ENCODE data around the gene MRPS27.
A peak's percentile ranks its signal among the peaks of the same experiment; 100 is the strongest.

The MRPS27 gene

GRCh38 chr5:72359886-72360285 lies 39.8 kb upstream of the MRPS27 start:
- Histone ChIP-seq H3K9ac (no peak overlapping the region), H2AFZ (ENCODE audit: low read depth) (no peak overlapping the region), H4K20me1 (ENCODE audit: insufficient read depth) (no peaks in the 10 kb centered on the region), H3K4me1 (ENCODE audit: low read depth, poor library complexity, severe bottlenecking) (peaks cover 9% of the 10 kb centered on the region), H3K4me3 (IDR thresholded peaks at IDR 0.05; ENCODE audit: insufficient read depth, low read depth, low read length) (no peak overlapping the region), H3K27ac (no peak overlapping the region), H3K79me2 (ENCODE audit: insufficient read depth, low read depth) (no peaks in the 10 kb centered on the region), H3K36me3 (ENCODE audit: insufficient read depth) (no peaks in the 10 kb centered on the region), H3K4me2 (no peak overlapping the region), H3K27me3 (ENCODE audit: insufficient read depth, low read depth) (no peaks in the 10 kb centered on the region)
- TF ChIP-seq, protein P1, sequence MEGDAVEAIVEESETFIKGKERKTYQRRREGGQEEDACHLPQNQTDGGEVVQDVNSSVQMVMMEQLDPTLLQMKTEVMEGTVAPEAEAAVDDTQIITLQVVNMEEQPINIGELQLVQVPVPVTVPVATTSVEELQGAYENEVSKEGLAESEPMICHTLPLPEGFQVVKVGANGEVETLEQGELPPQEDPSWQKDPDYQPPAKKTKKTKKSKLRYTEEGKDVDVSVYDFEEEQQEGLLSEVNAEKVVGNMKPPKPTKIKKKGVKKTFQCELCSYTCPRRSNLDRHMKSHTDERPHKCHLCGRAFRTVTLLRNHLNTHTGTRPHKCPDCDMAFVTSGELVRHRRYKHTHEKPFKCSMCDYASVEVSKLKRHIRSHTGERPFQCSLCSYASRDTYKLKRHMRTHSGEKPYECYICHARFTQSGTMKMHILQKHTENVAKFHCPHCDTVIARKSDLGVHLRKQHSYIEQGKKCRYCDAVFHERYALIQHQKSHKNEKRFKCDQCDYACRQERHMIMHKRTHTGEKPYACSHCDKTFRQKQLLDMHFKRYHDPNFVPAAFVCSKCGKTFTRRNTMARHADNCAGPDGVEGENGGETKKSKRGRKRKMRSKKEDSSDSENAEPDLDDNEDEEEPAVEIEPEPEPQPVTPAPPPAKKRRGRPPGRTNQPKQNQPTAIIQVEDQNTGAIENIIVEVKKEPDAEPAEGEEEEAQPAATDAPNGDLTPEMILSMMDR (conservative IDR thresholded peaks at IDR 0.05; ENCODE audit: low read depth, low read length), result no peak

GRCh38 chr5:72358925-72359324 lies 38.9 kb upstream of the MRPS27 start:
- H2AFZ ChIP-seq (ENCODE audit: low read depth), result no peak overlapping the region
- H3K79me2 ChIP-seq (ENCODE audit: insufficient read depth, low read depth), result no peaks in the 10 kb centered on the region
- H3K27ac ChIP-seq, result no peak overlapping the region
- H3K27me3 ChIP-seq (ENCODE audit: insufficient read depth, low read depth), result no peaks in the 10 kb centered on the region
- H3K4me3 ChIP-seq (IDR thresholded peaks at IDR 0.05; ENCODE audit: insufficient read depth, low read depth, low read length), result no peak overlapping the region
- H4K20me1 ChIP-seq (ENCODE audit: insufficient read depth), result no peaks in the 10 kb centered on the region
- no peak overlapping the region for H3K9ac ChIP-seq
- H3K4me1 ChIP-seq (ENCODE audit: low read depth, poor library complexity, severe bottlenecking), result peaks cover 9% of the 10 kb centered on the region
- no peaks in the 10 kb centered on the region for H3K36me3 ChIP-seq (ENCODE audit: insufficient read depth)
- TF ChIP-seq, protein P1 (conservative IDR thresholded peaks at IDR 0.05; ENCODE audit: low read depth, low read length), result no peak
- peak overlapping the region; percentile 4; the same call in 1 of the 2 replicates for H3K4me2 ChIP-seq

- Histone ChIP-seq H3K27me3 (ENCODE audit: insufficient read depth, low read depth) (no peaks in the 10 kb centered on the region), H3K36me3 (ENCODE audit: insufficient read depth) (no peaks in the 10 kb centered on the region), H3K4me1 (ENCODE audit: low read depth, poor library complexity, severe bottlenecking) (peaks cover 9% of the 10 kb centered on the region), H3K4me3 (IDR thresholded peaks at IDR 0.05; ENCODE audit: insufficient read depth, low read depth, low read length) (no peak overlapping the region), H3K9ac (no peak overlapping the region), H3K27ac (no peak overlapping the region), H3K4me2 (no peak overlapping the region), H3K79me2 (ENCODE audit: insufficient read depth, low read depth) (no peaks in the 10 kb centered on the region), H2AFZ (ENCODE audit: low read depth) (no peak overlapping the region), H4K20me1 (ENCODE audit: insufficient read depth) (no peaks in the 10 kb centered on the region)
- TF ChIP-seq, protein P1 (conservative IDR thresholded peaks at IDR 0.05; ENCODE audit: low read depth, low read length), result no peak
Observed at GRCh38 chr5:72356361-72356760, 36.3 kb upstream of the MRPS27 start.

- H3K27me3 ChIP-seq (ENCODE audit: insufficient read depth, low read depth), result no peaks in the 10 kb centered on the region
- H3K27ac ChIP-seq, result no peak overlapping the region
Observed at GRCh38 chr5:72355706-72356299, 35.8 kb upstream of the MRPS27 start.

More at GRCh38 chr5:72355706-72356299, 35.8 kb upstream of the MRPS27 start:
- H3K79me2 ChIP-seq (ENCODE audit: insufficient read depth, low read depth), result no peaks in the 10 kb centered on the region
- H3K36me3 ChIP-seq (ENCODE audit: insufficient read depth), result no peaks in the 10 kb centered on the region
- TF ChIP-seq, protein P1 (conservative IDR thresholded peaks at IDR 0.05; ENCODE audit: low read depth, low read length), result no peak
- no peak overlapping the region for H2AFZ ChIP-seq (ENCODE audit: low read depth)
- H3K4me1 ChIP-seq (ENCODE audit: low read depth, poor library complexity, severe bottlenecking), result peaks cover 9% of the 10 kb centered on the region
- H4K20me1 ChIP-seq (ENCODE audit: insufficient read depth), result no peaks in the 10 kb centered on the region
- H3K4me2 ChIP-seq, result no peak overlapping the region
- H3K9ac ChIP-seq, result no peak overlapping the region
- no peak overlapping the region for H3K4me3 ChIP-seq (IDR thresholded peaks at IDR 0.05; ENCODE audit: insufficient read depth, low read depth, low read length)
